Measurements from ENCODE around the gene PLXNA4.

Gene PLXNA4

GRCh38 chr7:132464740-132465139, 111.5 kb downstream of the PLXNA4 start:
- no peak for DNase-seq

GRCh38 chr7:132463922-132464321, 112.3 kb downstream of the PLXNA4 start:
- DNase-seq, result no peak

- DNase-seq, result no peak
Measured at GRCh38 chr7:132462478-132462877, 113.8 kb downstream of the PLXNA4 start.

DNA sequence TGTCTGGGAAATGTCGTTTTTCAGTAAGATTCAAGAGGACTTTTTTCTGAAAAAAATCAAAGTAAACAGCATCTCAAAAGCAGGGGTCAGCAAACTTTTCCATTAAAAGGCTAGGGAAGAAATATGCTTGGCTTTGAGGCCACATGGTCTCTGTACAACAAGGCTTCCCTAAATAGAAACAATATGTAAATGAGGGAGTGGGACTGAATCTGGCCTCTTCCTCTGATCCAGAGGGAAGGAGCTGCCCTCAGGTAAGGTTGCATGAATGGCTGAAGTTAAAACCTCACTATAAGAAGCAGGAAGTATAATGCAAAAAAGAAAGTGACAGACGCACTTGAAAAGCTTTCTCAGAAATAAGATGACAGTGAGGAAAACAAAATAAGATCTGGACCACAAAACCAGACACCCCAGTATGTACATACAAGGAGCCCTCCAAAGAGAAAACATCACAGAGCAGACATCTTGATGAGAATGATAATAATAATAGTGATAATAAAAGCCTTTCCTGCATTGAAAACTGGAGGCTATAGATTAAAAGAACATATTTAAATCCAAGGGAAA, 115.2 kb downstream of the PLXNA4 start:
- DNase-seq, result no peak

GRCh38 chr7:132458729-132459128, 117.5 kb downstream of the PLXNA4 start:
- DNase-seq, result peak; percentile 68

DNA sequence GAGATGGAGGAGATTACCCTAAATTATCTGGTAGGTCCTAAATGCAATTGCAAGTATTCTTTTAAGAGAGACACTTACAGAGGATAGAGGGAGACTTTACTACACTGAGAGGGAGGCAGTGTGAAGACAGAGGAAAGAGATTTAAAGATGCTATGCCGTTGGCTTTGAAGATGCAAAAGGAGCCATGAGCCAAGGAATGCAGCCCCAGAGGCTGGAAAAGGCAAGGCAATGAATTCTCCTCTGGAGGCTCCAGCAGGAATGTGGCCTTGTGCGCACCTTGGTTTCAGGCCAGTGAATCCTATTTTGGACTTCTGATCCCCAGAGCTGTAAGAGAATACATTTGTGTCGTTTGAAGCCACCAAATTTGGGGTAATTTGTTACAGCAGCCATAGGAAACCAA, 118.6 kb downstream of the PLXNA4 start:
- DNase-seq, result no peak

- no peak for DNase-seq
Measured at GRCh38 chr7:132456418-132456817, 119.9 kb downstream of the PLXNA4 start.

- no peak for DNase-seq
Measured at GRCh38 chr7:132455378-132455777, 120.9 kb downstream of the PLXNA4 start.

DNA sequence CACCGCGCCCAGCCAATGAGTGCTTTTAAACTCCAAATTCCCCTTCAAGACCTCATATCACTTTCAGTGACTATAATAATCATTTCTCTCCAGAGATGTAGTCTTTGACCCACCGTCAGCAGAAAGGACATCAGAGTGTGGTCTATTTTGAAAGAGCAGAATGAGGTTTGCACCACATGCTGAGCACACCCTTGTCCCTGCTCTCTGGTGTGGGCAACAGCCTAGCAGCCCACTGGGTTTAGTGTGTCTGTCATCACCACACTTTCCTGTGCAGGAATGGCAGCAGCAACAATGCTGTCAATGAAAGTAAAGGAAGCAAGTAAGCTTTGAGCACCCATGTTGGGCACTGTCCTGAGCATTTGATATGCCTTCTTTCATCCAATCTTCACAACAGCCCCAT, 122.4 kb downstream of the PLXNA4 start:
- DNase-seq, result no peak

GRCh38 chr7:132451161-132451560, 125.1 kb downstream of the PLXNA4 start:
- no peak for DNase-seq

GRCh38 chr7:132450696-132451095, 125.6 kb downstream of the PLXNA4 start:
- DNase-seq, result no peak

DNA sequence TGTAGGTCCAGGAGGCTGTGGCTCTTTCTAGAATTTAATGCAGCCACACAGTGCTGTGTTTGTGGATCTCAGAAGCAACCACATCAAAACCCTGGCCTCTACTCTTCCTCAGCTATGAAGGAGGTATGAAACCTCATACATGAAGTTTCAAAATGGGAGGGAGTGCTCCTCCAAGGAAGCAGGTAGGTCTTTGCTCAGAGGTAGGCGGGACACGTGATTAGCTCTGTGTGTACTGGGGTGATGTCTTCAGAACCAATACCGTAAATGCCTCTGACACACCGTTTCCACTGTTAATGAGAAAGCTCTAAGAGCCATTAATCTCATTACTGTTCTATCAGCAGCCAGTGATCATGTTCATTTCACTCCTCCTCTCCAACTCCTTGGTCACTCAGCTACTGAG, 126.1 kb downstream of the PLXNA4 start:
- no peak for DNase-seq

GRCh38 chr7:132446666-132447278, 129.5 kb downstream of the PLXNA4 start:
- no peak for DNase-seq

DNA sequence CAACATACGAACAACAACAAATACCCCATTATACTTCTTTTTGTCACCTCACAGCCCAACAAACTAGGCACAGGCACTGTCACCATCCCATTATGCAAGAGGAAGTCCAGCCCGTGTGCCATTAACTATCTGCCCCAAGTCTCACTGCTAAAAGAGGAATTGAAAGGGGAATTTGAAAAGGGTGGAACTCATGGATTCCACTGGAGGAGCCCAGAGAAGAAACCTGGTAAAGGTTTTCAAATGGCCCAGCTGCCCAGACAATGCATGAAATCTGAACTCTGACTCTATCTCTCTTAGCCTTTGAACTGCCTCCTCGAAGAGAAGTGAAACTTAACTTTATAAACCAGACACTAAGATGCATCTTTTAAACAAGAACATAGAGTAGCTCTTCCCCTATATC, 130.0 kb downstream of the PLXNA4 start:
- DNase-seq, result no peak

DNA sequence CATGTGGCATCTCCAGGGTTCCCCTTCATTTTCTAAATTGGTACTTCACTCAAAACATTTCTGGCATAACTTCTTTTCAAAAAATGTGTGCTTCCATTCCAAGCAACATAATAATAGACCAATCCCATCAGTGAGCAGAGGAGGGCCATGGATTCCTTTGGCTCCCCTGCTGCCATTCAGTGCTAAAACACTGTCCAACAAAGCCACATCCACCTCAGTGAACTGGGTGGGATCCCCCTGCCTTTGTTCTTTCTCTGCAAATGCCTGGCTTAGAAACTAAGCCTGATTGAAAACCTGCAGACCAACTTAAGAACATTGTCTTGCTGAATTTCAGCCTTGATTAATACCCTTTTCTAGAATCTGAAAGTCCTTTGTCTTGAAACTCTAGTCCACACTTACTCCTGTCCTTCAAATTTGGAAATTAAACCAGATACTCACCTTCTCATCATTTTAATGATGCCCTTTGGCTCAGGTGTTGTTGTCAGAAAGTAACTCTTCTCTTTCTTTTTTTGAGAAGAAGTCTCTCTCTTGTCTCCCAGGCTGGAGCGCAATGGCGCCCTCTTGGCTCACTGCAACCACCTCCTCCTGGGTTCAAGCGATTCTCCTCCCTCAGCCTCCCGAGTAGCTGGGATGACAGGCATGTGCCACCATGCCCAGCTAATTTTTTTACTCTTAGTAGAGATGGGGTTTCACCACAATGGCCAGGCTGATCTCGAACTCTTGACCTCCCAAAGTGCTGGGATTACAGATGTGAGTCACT, 132.3 kb downstream of the PLXNA4 start:
- DNase-seq, result no peak

DNA sequence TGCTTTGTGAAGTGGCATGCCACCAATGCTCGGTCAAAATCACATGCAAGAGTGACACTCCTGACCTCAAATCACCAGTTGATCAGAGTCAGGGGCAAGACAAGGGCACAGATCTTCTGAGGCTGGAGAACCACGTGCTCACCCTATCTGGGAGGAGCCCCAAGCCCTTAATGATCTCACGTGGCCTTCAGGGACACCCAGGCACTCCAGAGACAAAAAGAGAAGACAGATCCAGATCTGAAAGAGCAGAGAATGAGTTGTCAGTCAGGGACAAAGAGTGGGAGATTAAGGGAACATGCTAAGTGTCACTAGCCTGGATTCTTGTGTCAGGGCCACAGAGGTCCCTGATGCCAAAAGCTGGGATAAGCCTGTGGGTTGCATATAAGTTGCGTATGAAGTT, 134.3 kb downstream of the PLXNA4 start:
- DNase-seq, result no peak

GRCh38 chr7:132440151-132440550, 136.1 kb downstream of the PLXNA4 start:
- no peak for DNase-seq

- no peak for DNase-seq
Measured at GRCh38 chr7:132438926-132439325, 137.3 kb downstream of the PLXNA4 start.

- DNase-seq, result peak; percentile 41
Measured at GRCh38 chr7:132437730-132438129, 138.5 kb downstream of the PLXNA4 start.

DNA sequence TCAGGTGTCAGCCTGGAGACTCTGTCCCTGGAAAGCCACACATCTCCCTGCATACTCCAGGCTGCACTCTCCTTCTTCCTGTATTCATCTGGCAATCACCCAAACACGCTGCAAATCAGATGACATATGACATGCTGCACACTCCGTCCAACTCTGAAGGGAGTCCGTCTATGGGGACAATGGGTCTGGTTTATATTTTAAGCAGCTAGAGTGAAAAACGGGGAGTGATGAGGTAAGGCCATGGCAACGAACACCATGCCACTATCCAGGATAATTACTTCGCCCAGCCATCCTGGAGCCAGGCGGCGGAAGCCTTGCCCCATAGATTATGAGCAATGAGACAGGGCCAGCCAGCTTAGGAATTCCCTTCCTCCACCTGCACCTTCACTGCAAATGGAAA, 140.1 kb downstream of the PLXNA4 start:
- no peak for DNase-seq

DNA sequence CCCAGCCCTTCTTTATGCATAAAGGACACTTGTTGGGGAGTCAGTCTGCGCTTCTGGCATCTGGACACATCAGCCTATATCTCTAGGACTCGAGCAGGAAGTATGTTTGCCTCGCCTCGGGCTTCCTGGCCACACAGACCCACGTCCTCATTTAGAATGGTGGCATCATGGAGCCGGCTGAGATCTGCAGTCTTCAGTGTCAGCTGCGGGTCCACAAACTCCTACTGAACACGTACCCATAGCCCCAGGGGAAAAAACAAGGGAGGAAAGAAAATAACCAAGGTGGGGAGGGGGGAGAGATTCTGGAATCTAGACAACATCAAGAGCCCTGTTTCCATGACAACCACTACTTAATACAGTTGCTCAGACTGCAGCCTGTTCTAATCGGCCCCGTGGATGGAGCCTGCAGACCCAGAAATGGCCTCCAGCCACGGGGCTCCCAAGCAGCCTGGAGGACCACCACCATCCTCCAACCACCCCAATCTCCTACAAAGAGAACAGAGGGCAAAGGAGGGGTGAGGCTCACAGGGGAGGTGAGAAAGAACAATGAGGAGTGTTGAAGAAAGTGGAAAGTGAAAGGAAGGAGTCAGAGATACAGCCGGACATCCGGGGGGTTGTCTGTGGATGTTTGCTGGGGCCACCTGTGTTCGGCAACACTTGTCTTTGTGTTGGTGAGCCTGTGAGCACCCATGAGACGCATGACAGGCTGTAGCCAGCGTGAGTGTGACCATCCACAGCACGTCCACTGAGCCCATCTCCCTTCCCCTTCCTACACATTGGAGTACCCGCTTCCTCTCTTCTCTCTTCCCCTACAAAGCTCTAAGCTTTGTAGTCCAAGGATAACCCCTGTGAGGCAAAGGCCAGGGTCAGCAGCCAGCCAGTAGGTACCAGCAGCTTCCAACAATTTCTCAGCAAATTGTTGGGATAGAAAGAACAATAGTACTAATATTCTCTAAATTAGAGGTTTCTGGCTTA, 141.0 kb downstream of the PLXNA4 start:
- DNase-seq, result no peak

DNA sequence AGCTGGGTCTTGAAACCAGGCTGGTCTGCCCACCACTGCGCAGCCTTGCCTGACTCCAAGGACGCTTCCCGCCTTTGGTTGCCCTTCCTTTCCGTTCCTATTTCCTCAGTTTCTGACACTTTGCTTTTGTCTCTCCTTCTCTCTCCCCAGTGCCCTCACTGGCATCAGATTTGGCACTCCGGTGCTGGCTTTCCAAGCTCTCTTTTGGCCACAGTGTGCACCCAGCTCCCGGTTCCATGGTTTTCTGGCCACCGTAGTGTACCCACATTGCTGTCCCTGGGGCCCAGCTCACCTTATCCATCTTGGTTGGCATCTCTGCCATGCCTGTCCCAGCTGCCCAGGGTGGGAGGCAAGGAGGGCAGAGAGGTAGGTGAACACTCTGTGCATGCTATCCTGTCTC, 142.2 kb downstream of the PLXNA4 start:
- DNase-seq, result no peak

DNA sequence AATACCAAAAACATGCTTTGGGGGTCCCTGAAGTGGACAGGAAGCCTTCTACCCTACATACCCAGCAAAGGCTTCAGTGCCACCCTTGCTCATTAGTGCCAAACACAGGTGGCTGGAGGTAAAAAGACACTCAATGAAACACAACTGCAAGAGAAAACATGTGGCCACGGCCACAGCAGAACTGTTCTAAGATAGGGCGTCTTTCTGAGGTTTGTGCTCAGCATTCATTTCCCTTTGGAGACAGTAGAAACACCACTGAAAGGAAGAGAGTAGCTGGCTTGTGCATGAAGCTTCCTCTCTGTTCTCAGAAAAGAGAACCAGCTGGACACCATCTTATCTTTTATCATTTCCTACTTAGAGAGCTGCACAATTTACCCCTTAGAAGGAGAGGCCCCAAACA, 143.0 kb downstream of the PLXNA4 start:
- no peak for DNase-seq
